ENCODE results near the gene PDPK1.
"Not testable (repeated sequence)": the region's sequence is repeated elsewhere in the genome, so short reads cannot be mapped to it uniquely, and the experiment has no call there.

Gene PDPK1

DNA sequence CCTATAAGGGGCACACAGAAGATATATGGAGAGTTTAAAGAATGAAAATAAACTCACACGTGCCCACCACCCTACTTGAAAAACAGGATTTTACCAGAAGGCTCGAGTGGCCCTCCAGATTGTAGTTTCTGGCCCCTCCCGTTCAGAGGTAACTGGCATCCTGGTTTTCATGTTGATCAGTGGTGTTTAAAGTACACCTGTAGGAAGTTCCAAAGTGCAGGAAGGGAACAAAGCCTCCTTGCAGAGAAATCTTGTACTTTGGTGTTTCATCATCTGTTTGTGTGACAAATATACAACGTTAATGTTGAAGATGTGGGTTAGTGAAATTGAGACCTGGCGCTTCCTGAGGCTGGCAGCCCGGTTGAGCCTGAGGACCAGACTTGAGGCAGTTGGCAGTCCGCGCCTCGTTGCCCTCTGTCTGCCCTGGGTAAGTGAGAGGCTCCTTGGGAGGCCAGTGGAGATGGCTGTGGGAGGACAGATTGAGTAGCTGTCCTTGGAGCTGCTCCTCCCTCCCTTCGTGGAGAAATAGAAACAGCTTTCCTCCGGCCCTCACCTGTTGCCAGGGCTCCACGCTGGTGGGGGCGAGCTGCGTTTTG is 12.6 kb downstream of the PDPK1 start:
- not testable (repeated sequence) for DNase-seq

DNA sequence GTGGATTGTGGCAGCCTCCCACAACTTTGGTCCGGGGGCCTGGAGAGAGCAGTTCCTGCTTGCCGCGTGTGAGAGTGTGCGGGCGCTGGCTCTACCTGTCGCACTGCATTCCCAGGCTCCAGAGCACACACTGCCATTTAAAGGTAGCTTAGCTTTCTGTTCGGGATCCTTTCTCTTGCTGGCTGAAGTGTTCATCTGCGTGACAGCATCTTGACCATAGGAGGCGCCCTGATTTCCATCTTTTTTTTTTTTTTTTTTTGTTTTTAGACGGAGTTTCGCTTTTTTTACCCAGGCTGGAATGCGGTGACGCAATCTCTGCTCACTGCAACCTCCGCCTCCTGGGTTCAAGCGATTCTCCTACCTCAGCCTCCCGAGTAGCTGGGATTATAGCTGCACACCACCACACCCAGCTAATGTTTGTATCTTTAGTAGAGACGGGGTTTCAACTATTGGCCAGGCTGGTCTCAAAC is 13.6 kb downstream of the PDPK1 start:
- not testable (repeated sequence) for DNase-seq

DNA sequence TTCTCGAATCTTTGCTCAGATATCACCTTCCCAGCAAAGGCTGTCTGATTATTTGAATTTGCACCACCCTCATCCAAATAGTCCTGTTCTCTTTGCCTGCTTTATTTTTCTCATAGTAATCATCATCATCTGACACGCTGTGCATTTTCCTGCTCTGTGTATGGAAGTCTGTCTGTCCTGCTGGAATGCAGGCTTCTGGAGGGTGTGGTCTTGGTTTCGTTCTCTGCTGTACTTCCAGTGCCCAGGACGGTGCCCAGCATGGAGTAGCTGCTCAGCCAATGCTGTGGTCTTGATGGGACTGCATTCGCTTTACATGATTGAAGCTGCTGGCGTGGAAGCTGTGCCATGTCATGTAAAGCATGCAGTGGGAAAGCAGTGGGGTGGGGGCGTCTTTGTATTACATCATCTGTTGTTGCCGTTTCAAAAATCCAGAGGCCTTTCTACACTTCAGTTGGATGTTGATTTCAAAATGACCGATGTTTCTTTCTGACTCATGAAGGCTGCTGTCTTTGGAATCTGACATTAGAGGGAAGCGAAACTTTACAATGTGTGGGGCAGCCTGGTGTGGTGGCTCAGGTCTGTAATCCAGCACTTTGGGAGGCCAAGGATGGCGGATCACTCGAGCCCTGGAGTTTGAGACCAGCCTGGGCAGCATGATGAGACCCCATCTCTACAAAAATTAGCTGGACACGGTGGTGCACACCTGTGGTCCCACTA is 17.0 kb downstream of the PDPK1 start:
- DNase-seq = not testable (repeated sequence)

DNA sequence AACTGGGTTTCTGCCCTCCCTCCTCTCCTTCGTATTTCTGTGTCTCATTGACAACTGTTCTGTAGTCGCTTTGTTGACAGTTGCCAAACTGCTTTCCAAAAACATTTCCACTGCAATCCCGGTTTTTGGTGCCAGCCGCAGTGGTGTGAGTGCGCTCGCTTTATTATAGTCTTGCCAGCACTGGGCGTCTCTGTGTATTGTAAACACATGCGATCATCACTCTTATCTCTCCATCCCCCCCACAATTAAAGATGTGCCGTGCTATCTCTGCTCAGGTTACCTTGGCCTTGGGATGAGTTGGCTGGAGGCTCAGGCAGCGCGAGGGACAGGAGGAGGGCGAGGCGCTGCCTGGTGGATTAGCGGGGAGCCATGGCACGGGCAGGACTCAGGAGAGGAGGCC is 19.3 kb downstream of the PDPK1 start:
- DNase-seq = not testable (repeated sequence)

DNA sequence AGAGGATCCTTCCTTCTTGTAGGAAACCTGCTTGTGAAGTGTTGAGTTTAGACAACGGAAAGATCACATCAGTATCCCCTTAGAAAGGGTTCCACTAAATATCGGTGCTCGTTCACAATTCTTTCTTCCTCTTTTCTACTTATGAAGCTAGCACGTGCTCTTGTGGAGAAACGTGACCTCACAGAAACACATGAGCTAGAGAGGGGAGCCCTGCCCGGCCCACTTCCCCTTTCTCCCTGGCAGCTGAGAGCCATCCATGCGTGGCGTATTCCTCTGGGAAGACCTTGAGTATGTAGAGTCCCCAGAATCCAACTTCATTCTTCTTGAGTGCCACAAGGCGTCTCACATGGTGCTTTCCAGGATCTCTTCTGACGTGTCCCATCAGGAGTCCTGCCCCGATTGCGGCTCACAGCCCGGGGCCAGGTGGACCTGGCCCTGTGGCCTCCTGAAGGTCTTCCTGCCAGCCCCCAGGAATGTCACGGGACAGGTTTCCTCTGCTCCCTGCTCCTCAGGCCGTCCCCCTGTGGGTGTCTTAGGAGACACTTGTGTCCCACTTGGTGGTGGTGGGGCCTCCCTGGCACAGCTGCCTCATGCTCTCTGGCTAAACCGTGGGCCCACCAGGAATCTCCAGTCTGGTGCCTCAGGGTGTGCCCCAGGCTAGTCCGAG is 22.4 kb downstream of the PDPK1 start:
- DNase-seq = peak in 1 of 2 donors; percentile 42

DNA sequence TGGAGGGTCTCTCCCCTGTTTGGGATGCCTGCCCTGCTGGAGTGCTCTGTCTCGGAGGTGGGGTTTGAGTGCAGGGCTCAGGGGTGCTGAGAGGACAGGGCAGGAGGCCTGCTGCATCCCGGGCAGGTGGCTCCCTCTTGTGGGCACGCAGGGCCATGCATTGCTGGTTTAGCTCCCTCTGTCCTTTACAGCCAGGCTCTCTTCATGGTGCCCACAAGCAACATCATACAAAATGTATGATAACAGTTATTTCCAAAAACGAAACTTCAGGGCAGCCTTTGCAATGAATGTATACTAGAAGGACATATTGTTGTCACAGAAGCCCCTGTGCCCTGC is 22.9 kb downstream of the PDPK1 start:
- DNase-seq = peak; percentile 75 to 78

DNA sequence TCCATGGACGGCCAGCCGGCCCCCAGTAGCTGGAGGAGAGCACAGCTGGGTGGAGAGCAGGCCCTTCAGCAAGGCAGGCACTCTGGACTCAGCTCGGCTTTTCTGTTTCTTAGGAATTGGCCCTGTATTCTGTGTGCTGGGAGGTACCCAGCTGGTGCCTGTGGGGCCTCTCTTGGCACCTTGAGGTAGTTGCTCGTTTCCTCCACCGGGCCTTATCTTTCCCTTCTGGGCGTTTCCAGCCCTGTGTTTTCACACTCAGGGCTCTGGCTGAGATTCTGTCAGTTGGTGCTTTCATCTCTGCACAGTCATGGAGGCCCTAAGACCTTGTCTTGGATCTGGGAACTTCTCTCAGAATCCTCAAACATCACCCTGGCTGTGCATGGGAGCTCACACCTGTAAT is 29.7 kb downstream of the PDPK1 start:
- not testable (repeated sequence) for DNase-seq

DNA sequence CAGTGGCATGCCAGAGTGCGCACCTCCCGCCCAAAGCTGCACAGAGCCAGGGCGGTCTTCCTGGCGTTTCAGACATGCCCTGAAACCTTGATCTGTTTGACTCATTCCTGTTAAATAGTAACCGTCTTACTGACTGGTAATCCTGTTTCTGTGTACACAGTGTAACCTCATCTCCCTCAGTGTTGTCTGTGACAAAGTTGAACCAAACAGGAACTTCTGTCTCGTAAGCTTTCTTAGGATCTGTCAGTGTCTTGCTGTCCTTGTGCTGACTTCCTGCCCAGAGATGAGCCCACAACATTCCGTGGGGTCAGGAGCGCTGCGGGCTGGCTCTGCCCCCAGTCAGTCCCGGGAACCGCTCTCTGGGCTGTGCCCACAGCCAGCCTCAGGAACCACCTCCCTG is 30.8 kb downstream of the PDPK1 start:
- DNase-seq = not testable (repeated sequence)

DNA sequence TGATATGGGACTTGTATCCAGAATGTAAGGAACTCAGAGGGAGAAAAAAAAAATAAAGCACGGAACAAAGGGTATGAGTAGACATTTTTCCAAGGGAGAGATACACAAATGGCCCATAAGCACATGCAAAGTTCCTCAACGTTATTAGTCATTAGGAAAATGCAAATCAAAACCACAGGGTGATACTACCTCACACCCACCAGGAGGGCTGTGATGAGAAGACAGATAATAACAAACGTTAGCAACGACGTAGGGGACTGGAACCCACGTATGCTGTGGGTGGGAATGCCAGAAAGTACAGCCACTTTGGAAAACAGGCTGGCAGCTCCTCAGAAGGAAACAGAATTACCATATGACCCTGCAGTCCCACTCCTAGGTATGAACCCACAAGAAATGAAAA is 34.9 kb downstream of the PDPK1 start:
- not testable (repeated sequence) for DNase-seq

DNA sequence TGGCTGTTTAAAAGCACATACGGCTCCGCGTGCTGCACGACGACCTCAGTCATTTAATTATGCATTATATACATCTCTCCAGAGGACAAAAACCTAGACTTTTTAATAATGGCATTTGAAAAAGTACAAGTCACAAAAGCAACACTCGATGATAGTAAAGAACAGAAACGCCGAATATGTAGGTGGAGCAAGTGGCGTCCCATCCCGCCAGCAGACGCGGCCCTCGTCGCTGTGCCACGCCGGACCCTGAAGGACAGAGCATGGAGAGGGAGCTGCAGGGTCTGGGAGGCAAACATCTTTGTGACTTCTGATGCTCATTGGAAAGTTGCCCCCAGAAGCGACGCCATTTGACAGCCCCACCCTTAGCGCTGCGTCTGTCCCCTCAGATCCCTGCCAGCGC is 38.0 kb downstream of the PDPK1 start:
- not testable (repeated sequence) for DNase-seq

DNA sequence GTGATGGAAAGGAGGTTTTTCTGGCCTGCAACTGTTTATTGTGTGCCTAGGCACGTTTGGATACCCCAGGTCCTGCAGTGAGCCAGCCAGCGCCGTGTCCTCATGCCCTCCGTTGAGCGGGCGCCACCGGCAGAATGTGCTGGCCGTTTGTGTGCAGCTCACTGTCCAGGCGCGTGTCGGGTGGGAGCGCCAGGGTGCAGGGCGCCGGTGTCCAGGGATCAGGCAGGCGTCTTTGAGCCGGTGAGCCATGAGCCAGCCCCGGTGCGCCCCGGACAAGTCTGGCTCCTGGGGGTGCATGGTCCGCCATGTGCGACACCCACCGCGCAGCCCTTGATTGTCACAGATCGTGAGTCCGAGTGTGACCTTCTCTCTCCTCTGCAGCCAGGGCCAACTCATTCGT is 39.2 kb downstream of the PDPK1 start:
- not testable (repeated sequence) for DNase-seq

DNA sequence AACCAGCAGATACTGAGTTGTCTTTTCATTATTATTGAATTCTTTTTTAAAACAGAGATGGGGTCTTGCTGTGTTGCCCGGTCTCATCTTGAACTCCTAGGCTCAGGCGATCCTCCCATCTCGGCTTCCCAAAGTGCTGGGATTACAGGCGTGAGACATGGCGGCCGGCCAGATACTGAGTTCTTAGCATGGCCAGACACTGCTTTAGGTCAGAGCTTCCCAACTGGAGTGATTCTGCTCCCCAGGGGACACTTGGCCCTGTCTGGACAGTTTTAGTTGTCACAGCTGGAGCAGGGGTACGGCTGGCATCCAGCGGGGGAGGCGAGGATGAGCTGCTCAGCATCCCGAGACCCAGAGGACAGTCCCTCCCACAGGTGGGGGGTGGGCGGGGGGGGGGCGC is 41.1 kb downstream of the PDPK1 start:
- DNase-seq = not testable (repeated sequence)

DNA sequence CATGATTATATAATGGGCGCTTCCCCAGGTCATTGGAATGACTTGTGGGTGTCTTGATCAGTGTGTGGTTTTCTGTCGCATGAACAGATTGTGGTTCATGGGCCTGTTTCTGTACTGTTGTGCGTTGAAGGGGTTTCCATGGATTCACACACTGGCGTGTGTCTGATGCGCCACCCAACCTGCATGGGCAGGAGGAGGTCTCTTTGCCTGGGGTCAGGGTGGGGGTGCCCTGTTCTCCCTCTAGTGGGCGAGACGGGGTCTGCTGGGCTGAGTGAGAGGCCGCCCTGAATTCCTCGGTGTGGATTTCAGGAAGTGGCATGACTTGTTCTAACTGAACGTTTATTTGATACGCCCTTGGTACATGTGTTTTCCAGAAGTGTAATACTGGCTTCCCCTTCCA is 42.3 kb downstream of the PDPK1 start:
- DNase-seq = not testable (repeated sequence)

DNA sequence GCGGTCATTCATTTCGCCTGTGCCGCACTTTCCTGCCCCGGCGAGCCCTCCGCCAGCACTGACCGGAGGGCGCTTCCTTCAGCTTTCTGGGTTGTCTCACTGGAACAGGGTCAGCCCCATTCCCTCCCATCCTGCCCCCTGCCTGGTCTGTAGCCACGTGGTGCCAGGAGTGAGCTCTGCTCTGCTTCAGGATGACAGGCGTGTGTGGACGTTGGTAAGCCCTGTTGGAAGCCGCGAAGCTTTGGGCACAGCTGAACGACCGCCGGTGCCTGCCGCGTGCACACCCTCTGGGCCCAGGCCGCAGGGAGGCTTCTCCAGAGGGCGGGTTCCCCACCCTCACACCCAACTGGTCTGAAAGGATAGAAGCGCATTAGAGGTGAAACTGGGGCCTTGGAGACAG is 43.0 kb downstream of the PDPK1 start:
- not testable (repeated sequence) for DNase-seq

DNA sequence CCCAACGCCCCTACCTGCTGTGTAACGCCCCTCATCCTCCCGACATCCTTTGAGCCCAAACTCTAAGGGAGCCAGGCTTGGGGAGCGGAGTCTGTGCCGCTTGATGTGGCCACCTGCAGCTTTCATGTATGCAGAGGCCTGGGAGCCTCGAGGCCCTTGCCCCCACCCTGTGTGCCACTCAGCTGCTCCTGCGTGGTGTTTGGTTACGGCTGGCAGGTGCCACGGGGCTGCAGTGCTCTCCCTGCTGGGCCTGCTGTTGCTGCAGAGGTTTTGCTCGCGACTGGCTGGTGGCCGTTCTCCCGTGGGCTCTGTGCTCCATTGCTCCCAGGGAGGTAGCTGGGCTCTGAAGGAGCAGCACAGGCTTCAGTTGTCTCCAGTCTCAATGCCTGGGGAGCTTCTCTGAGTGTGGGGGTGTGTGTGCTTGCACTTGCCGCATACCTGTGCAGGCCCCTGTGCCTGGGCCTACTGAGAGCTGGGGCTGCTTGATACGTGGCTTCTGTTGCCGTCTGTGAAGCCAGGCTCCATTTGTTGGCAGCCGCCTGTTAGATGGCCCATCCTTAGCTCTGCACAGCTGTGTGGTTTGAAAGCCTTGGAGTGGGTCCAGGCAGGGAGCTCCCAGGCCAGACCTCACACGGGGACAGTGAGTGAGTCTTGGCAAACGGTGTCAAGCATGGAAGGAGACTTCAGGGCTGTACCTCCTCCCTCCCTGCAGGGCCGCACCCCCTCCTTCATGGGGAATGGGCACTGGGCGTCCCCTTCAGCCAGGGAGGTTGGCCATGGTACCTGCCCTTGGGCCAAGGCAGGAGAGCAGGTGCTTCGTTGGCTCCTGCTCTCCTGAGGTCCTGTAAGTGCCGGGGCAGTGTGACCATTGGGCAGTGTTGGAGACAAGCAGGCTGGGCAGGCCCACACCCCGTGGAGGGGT is 47.2 kb downstream of the PDPK1 start:
- no peak for DNase-seq

DNA sequence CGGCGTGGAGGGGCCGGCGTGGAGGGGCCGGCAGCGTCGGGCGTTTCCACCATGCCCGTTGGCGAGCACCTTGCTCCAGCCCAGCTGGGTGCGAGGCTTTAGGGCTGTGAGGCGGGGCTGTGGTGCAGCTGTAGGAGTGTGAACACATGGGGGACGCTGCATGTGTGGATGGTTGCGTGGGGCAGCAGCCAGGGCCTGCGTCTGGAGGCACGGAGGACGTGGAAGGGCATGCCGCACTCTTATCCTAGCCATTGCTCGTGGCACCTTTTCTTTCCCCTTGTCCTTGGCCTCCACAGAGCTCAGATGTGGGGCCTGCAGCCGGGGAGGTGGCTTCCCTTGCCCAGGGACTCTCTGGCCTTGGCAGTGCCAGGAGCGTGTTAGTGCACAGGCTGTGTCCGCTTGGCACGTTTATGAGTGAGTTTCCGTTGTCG is 47.8 kb downstream of the PDPK1 start:
- no peak for DNase-seq

DNA sequence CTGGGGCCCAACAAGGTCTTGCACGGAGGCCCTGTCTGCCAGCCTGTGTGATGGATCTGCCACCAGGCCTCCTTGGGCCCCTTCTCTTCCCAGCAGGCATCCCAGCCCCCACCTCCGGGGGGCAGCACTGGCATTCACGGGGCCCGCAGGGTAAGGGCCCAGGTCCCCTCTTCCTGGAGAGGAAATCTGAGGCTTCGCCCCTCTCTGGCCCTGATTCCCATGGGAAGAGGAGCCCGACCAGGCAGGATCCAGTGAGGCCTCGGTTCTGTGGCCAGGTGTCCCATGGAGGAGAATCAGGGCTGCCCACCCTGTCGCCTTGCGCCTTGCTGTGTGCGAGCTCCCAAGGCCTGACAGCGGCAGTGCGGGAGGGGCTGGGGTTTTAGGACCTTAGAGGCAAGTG is 48.4 kb downstream of the PDPK1 start:
- DNase-seq = no peak

DNA sequence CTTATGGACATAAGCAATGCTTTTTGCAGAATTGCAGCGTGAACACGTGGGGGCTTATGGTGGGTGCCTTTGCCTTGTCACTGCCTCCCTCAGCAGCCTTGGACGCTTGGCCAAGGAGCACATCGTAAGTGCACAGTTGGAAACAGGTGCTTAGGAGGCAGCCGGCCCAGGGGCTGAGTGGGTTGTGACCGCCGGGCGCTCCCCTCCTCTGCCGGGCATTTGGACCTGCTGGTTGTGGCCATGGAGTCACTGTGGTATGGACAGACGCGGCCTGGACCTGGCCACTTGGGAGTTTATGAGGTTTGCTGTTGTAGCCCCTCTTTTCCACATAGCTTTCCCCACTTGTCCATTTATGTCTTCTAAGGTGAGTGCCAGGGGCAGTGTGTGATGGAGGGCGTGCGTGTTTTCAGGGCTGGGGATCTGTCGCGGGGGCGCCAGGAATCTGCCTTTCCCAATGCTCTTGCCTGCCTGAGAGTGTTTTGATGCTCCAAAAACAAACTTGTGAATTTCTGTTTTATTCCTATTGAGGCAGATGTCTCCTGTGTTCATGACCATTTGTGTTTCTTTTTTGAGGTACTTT is 49.2 kb downstream of the PDPK1 start:
- no peak for DNase-seq

DNA sequence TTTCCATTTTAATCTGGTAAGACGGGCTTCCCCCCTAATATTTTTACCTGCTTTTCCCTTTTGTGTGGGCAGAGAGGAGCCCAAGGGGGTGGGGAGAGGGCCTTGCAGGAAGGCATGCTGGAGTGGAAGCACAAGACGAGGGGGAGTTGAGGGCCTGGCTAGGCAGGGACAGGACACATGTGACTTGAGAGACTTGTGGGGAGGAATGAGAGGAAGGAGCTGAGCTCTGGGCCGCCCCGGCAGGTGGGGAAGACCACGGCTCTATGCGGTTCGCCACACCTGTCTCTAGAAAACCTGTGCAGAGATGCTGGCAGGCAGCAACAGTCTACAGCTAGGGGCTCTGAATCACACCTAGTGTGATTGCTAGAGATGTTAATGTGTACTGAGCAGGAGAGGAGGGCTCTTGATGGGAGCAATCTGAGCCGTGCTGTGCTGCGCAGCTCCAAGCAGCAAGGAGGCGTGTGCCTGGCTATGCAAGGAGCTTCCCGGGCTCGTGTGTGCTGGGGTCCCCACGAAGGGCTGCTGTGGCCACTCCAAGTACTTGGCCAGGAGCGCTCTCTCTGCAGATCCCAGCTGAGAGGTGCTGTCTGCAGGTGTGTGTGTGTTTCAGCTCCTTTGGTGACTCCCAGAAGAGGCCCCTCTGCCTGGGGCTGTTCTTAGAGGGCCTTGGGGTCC is 50.2 kb downstream of the PDPK1 start:
- no peak for DNase-seq

DNA sequence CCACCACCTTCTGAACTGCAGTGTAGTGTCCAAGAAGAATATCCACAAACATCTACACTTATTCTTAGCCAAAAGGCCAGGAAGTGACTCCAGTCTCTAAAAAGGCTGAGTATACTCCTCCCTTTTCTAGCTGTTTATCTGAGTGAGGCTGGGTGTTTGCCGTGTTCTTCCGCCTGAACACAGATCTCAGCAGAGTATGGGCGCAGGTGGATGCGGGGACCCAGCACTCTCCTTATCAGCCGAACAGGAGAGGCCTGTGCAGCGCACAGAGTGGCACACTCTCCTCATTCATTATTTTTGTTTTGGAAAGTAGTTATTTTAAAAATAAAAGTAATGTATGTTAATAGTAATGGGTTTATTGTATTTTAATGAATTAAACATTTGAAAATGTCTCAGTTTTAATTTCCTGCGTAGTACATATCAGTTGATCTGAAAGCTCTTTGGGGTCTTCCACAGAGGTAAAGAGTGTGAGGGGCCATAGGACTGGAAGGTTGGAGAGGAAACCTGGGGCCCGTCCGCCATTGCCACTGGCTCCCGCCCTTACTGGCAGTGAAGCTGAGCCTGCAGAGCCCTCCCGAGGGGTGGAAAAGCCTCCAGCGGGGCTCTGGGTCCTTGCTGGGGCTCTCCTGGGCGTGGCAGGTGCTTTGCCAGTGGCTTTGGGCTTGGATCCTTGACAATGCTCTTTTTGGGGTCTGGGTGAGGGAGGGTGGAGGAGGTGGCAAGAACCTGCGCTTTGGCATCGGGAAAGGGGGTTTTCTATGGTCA is 53.8 kb downstream of the PDPK1 start:
- no peak for DNase-seq

DNA sequence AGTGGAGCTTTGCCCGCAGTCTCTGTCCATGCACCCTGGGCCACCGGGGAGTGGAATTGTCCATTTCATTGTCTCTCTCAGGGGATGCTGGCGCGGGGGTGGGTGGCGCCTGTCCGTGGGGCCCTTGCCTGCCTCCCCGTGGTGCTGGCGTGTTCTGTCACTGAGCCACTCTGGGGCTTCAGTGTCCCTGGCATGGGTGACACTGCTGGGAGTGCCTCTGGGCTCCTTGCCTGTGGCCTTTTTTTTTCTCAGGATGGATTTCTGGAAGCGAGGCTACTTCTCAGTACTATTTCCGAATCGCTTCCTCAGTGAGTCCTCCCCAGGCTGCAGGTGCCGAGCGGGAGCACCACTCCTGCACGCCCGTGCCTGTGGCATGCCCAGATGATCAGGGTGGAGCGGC is 55.0 kb downstream of the PDPK1 start:
- no peak for DNase-seq

Measured in CD4-positive, alpha-beta T cell treated with Interleukin-1 beta for 1 hour (primary cell).